Measurements from ENCODE around the gene TBC1D3B.
"Not testable (repeated sequence)": the region's sequence is repeated elsewhere in the genome, so short reads cannot be mapped to it uniquely, and the experiment has no call there.

The TBC1D3B gene

DNA sequence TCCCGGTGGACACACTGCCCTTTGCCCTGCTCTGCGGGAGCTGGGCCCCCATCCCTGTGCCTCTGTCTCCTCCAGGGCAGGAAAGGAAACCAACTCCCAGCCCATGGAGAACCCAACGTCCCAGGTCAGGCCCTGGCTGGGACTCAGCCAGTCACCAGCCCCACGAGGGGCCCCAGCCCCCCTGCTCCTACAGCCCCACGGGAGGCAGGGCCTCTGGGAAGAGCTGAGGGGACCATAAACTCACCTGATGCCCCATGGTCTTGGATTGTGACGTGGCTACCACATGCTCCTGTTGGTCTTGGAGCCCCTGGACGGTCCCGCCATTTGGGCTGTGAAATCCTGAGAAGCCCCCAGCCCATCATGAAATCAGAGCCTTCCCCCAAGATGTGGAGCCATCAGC lies 7.6 kb downstream of the TBC1D3B start:
- not testable (repeated sequence) for H3K9me3 Mint-ChIP-seq; H3K27ac Mint-ChIP-seq; H3K4me1 Mint-ChIP-seq; ATAC-seq (ENCODE audit: low read depth); H3K36me3 Mint-ChIP-seq; DNase-seq (ENCODE audit: low spot score in 2 of 2); H3K27me3 Mint-ChIP-seq; H3K4me3 Mint-ChIP-seq

- Mint-ChIP-seq H3K4me1 (peaks cover 12% of the 10 kb centered on the region), H3K4me3 (peak overlapping the region; percentile 76), H3K27ac (no peak overlapping the region), H3K36me3 (no peaks in the 10 kb centered on the region), H3K27me3 (peaks cover 4% of the 10 kb centered on the region), H3K9me3 (no peaks in the 10 kb centered on the region)
- ATAC-seq (ENCODE audit: low read depth) (peak; percentile 85), DNase-seq (ENCODE audit: low spot score in 2 of 2) (no peak)
Observed at GRCh38 chr17:36153895-36154610, 22.4 kb downstream of the TBC1D3B start.

GRCh38 chr17:36152639-36153120 lies 23.8 kb downstream of the TBC1D3B start:
- H3K27me3 Mint-ChIP-seq = peaks cover 4% of the 10 kb centered on the region
- H3K4me1 Mint-ChIP-seq = peaks cover 15% of the 10 kb centered on the region

DNA sequence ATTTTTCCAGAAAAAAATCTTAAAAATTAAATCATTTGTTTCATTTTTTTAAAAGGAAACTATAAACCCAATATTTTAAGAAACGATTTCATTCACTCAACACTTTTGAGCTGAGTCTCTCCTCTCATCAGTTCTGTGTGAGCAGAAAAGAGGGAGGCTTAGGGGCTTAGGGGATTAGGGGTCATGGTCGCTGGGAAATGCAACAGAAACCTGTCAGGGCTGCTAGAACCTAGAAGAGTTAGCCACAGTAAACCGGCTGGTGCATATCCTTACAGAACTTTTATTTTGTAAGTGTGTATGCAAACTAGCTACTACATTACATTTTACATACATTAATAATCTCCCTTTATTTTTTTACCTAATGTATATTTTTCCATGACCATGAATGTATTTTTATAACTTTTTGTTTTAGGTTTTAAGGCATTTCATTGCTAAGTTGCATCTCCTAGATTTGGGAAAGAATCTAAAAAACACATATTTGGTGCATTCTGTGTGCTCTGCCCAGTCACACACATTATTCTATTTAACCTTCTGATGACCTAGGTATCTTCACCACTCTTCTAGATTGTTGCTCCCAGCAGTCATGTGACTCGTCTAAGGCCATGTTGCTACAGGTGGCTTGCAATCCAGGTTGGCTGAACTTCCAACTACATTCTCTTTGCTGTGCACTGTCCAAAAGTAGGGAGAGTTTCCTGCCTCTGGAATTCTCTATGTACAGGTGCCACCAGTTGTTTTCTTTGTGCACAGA lies 24.4 kb downstream of the TBC1D3B start:
- ATAC-seq (ENCODE audit: low read depth) (no peak), DNase-seq (ENCODE audit: low spot score in 2 of 2) (no peak)
- peaks cover 4% of the 10 kb centered on the region for H3K27me3 Mint-ChIP-seq
- no peaks in the 10 kb centered on the region for H3K9me3 Mint-ChIP-seq
- no peaks in the 10 kb centered on the region for H3K36me3 Mint-ChIP-seq
- peaks cover 15% of the 10 kb centered on the region for H3K4me1 Mint-ChIP-seq
- no peak overlapping the region for H3K4me3 Mint-ChIP-seq
- no peak overlapping the region for H3K27ac Mint-ChIP-seq

More at GRCh38 chr17:36152639-36153120, 23.8 kb downstream of the TBC1D3B start:
- no peak for DNase-seq (ENCODE audit: low spot score in 2 of 2)
- no peak overlapping the region for H3K27ac Mint-ChIP-seq
- H3K36me3 Mint-ChIP-seq = no peaks in the 10 kb centered on the region
- no peaks in the 10 kb centered on the region for H3K9me3 Mint-ChIP-seq
- H3K4me3 Mint-ChIP-seq = no peak overlapping the region
- ATAC-seq (ENCODE audit: low read depth) = no peak

GRCh38 chr17:36149296-36149820 lies 27.1 kb downstream of the TBC1D3B start:
- Mint-ChIP-seq H3K27ac (no peak overlapping the region), H3K4me3 (no peak overlapping the region), H3K27me3 (peaks cover 4% of the 10 kb centered on the region), H3K4me1 (peaks cover 13% of the 10 kb centered on the region), H3K9me3 (no peaks in the 10 kb centered on the region), H3K36me3 (no peaks in the 10 kb centered on the region)
- no peak for ATAC-seq (ENCODE audit: low read depth)
- no peak for DNase-seq (ENCODE audit: low spot score in 2 of 2)

- peaks cover 8% of the 10 kb centered on the region for H3K4me1 Mint-ChIP-seq
- H3K9me3 Mint-ChIP-seq = no peaks in the 10 kb centered on the region
- no peaks in the 10 kb centered on the region for H3K36me3 Mint-ChIP-seq
- DNase-seq (ENCODE audit: low spot score in 2 of 2) = peak; percentile 69 to 71
- peaks cover 4% of the 10 kb centered on the region for H3K27me3 Mint-ChIP-seq
- H3K4me3 Mint-ChIP-seq = no peak overlapping the region
- no peak overlapping the region for H3K27ac Mint-ChIP-seq
- ATAC-seq (ENCODE audit: low read depth) = peak; percentile 88
Observed at GRCh38 chr17:36148559-36149295, 27.7 kb downstream of the TBC1D3B start.

DNA sequence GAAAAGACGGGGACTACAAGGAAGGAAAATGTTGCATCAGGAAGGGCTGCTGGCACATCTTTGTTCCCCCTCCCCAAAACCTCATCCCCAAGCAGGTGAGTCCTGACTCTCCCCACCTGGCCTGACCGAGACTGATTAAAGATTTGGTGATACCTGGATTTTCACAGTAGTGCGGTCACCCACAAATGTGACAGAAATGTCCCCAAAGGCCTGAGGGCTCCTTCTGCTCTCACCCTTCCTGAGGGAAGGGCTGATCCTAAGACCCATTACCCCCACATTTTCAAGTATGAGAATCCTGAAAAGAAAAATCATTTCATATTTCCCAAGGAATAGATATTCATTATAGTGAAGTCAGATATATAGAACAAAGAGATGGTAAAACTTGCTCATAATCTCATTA lies 28.8 kb downstream of the TBC1D3B start:
- Mint-ChIP-seq H3K9me3 (no peaks in the 10 kb centered on the region), H3K27ac (no peak overlapping the region), H3K27me3 (peaks cover 4% of the 10 kb centered on the region), H3K4me1 (peaks cover 8% of the 10 kb centered on the region), H3K36me3 (no peaks in the 10 kb centered on the region), H3K4me3 (no peak overlapping the region)
- DNase-seq (ENCODE audit: low spot score in 2 of 2) (no peak), ATAC-seq (ENCODE audit: low read depth) (no peak)

DNA sequence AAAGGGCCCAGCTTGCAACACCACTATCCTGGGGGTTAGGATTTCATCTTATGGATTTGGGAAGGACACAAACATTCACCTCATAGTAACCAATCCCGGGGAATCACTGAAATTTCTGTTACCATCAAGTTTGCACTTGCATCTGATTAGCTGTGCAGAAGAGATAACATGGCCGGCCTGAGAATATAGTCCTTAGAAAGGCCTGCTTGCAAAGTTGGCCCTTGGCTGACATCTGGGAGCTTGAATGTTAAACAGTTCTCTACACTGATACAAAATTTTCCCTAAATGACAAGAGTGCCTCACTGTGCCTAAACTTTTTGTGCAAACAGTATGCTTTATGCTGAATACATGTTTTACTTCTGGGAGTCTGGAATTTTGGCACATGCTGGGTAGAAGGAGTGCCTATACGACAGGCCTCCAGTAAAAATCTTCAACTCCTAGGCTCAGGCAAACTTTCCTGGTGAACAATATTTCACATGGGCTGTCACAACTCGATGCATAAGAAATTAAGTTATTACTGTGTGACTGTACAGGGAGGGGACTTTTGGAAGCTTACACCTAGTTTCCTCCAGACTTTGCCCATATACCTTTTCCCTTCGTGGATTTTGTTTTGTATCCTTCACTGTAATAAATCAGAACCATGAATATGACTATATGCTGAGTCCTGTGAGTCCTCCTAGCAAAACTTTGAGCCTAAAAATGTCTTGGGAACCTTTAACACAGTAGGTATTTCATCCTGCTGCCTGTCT lies 31.3 kb downstream of the TBC1D3B start:
- DNase-seq (ENCODE audit: low spot score in 2 of 2) = no peak
- Mint-ChIP-seq H3K36me3 (no peaks in the 10 kb centered on the region), H3K4me3 (no peak overlapping the region), H3K4me1 (peaks cover 8% of the 10 kb centered on the region), H3K27me3 (peaks cover 2% of the 10 kb centered on the region), H3K9me3 (no peaks in the 10 kb centered on the region), H3K27ac (no peak overlapping the region)
- no peak for ATAC-seq (ENCODE audit: low read depth)

DNA sequence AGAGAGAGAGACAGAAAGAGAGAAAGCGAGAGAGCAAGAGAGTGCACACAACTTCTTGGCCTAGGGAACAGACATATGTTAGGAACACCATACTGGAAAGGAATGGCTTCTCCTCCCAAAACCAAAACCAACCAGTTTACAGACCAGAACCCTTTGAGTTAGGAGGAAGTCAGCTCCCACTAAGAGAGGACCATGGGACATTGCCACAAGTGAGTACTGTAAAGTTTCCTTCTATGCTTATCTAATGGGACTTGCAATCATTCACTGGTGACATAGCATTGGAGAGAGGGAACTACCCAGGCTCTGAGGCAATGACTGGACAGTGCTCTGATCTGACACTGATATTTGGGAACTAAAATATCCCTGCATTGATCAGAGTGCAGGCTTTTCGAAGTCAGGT lies 32.4 kb downstream of the TBC1D3B start:
- no peaks in the 10 kb centered on the region for H3K9me3 Mint-ChIP-seq
- no peak for ATAC-seq (ENCODE audit: low read depth)

GRCh38 chr17:36142806-36143205 lies 33.6 kb downstream of the TBC1D3B start:
- no peak for ATAC-seq (ENCODE audit: low read depth)
- Mint-ChIP-seq H3K27me3 (peaks cover 2% of the 10 kb centered on the region), H3K27ac (no peak overlapping the region), H3K36me3 (peaks cover 2% of the 10 kb centered on the region), H3K4me1 (peaks cover 6% of the 10 kb centered on the region), H3K9me3 (peaks cover 4% of the 10 kb centered on the region), H3K4me3 (no peak overlapping the region)
- no peak for DNase-seq (ENCODE audit: low spot score in 2 of 2)

More for the DNA sequence above, 32.4 kb downstream of the TBC1D3B start:
- Mint-ChIP-seq H3K27me3 (no peaks in the 10 kb centered on the region), H3K4me3 (no peak overlapping the region), H3K27ac (peak overlapping the region; percentile 0), H3K36me3 (no peaks in the 10 kb centered on the region), H3K4me1 (peaks cover 8% of the 10 kb centered on the region)
- no peak for DNase-seq (ENCODE audit: low spot score in 2 of 2)

DNA sequence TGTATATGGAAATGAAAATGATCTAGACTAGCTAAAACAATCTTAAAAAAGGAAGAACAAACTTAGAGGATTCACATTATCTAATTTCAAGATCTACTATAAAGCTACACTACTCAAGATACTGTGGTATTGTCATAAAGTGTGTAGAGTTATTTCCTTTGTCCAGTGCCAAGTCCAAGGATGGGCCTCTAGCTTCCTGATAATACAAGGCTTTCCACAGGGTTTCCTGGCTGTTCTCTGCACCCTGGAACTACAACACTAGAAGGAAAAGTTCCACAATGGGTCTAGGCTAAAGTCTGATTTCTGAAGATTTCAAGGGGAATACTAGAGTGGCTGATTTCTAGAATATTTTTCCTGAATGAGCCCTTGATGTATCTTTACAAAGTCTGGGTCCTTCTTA lies 34.2 kb downstream of the TBC1D3B start:
- Mint-ChIP-seq H3K27ac (no peak overlapping the region), H3K4me1 (peaks cover 6% of the 10 kb centered on the region), H3K36me3 (peaks cover 2% of the 10 kb centered on the region), H3K4me3 (no peak overlapping the region), H3K9me3 (peaks cover 4% of the 10 kb centered on the region), H3K27me3 (peaks cover 2% of the 10 kb centered on the region)
- DNase-seq (ENCODE audit: low spot score in 2 of 2) = no peak
- ATAC-seq (ENCODE audit: low read depth) = no peak

DNA sequence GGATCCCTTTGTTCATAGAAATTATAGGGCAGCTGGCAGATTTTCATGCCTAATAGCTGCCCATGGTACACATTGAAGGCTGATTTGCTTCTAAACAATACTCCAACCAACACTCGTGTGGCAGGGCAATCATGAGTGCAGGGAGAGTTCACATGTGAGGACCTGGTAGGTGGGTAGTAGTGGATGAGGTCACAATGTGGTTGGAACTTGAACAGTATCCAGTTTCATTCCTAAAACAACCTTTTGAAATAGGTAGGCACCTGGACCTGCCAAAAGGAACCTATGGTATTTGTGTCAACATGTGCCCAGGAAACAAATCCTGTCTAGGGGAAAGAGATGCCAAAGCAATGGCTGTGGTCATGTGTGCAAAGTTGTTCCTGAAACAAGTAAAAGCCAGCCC lies 40.0 kb downstream of the TBC1D3B start:
- peaks cover 2% of the 10 kb centered on the region for H3K27me3 Mint-ChIP-seq
- H3K9me3 Mint-ChIP-seq = peaks cover 4% of the 10 kb centered on the region
- H3K4me1 Mint-ChIP-seq = peaks cover 45% of the 10 kb centered on the region
- H3K36me3 Mint-ChIP-seq = peaks cover 2% of the 10 kb centered on the region
- H3K4me3 Mint-ChIP-seq = no peak overlapping the region
- no peak overlapping the region for H3K27ac Mint-ChIP-seq
- no peak for DNase-seq (ENCODE audit: low spot score in 2 of 2)
- ATAC-seq (ENCODE audit: low read depth) = no peak

DNA sequence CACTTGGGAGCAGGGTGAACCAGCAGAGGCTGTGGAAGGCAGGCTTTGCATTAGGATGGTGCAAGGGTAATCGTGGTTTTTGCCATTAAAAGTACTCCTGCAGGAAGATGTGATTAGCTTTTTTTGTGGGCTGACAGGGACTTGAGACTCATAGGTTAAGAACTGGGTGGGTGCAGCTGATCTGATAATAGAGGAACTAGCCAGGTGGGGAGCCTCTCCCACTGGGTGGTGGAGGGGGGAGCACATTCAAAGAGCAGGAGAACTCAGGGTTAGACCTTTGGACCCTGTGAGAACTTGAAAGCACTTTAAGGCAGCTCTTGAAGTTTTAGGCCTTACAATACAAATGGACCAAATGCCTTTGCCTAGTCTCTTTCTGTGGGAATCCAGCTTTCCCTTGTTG lies 40.4 kb downstream of the TBC1D3B start:
- peaks cover 4% of the 10 kb centered on the region for H3K9me3 Mint-ChIP-seq
- H3K27ac Mint-ChIP-seq = no peak overlapping the region
- H3K4me3 Mint-ChIP-seq = no peak overlapping the region
- H3K27me3 Mint-ChIP-seq = peaks cover 2% of the 10 kb centered on the region
- peak; percentile 33 for ATAC-seq (ENCODE audit: low read depth)
- peaks cover 45% of the 10 kb centered on the region for H3K4me1 Mint-ChIP-seq
- peaks cover 2% of the 10 kb centered on the region for H3K36me3 Mint-ChIP-seq
- DNase-seq (ENCODE audit: low spot score in 2 of 2) = no peak
